ENCODE data around the gene PTPRN. TPM values are rescaled to one million over a fixed set of nuclear protein-coding genes. Genes with fewer than 3 reads are reported as not detected.
"Not testable (repeated sequence)": the region's sequence is repeated elsewhere in the genome, so short reads cannot be mapped to it uniquely, and the experiment has no call there.

PTPRN gene
- total RNA-seq, 2 experiments from 2014 or later: 0.16 TPM; not detected in 1

- ATAC-seq (no peak), DNase-seq (no peak)
- POLR2A ChIA-PET: interaction anchor here (0.6 kb wide), 2 partner anchors 175 to 247 kb away, joined by 3 read pairs; no protein-coding TSS in a partner anchor
- H3K36me3 Mint-ChIP-seq (ENCODE audit: low read depth): no peaks in the 10 kb centered on the region
- CTCF ChIA-PET: no interaction called here
- no peak within 1 kb of the TSS for H3K27ac Mint-ChIP-seq
- peaks cover 51% of the 10 kb centered on the region for H3K27me3 Mint-ChIP-seq (ENCODE audit: low read depth)
- H3K9me3 Mint-ChIP-seq (ENCODE audit: insufficient read depth): no peaks in the 10 kb centered on the region
- H3K4me1 Mint-ChIP-seq (ENCODE audit: low read depth): no peaks in the 10 kb centered on the region
- no peak within 1 kb of the TSS for H3K4me3 Mint-ChIP-seq
Observed at GRCh38 chr2:219332542-219332941, 23.3 kb upstream of the PTPRN start, which contains the start of gene RESP18. RESP18 (minus strand) TSS chr2:219332744.

GRCh38 chr2:219331560-219332213, 22.5 kb upstream of the PTPRN start:
- Mint-ChIP-seq H3K27ac (no peak overlapping the region), H3K9me3 (ENCODE audit: insufficient read depth) (no peaks in the 10 kb centered on the region), H3K36me3 (ENCODE audit: low read depth) (no peaks in the 10 kb centered on the region), H3K27me3 (ENCODE audit: low read depth) (peaks cover 48% of the 10 kb centered on the region), H3K4me1 (ENCODE audit: low read depth) (no peaks in the 10 kb centered on the region), H3K4me3 (no peak overlapping the region)
- ChIA-PET POLR2A (no interaction called here), CTCF (no interaction called here)
- peak; percentile 45 for DNase-seq
- ATAC-seq: no peak

GRCh38 chr2:219327719-219328118, 18.5 kb upstream of the PTPRN start:
- H3K36me3 Mint-ChIP-seq (ENCODE audit: low read depth): no peaks in the 10 kb centered on the region
- no peak overlapping the region for H3K4me3 Mint-ChIP-seq
- H3K9me3 Mint-ChIP-seq (ENCODE audit: insufficient read depth): no peaks in the 10 kb centered on the region
- no peaks in the 10 kb centered on the region for H3K4me1 Mint-ChIP-seq (ENCODE audit: low read depth)
- CTCF ChIA-PET: no interaction called here
- peaks cover 49% of the 10 kb centered on the region for H3K27me3 Mint-ChIP-seq (ENCODE audit: low read depth)
- no peak overlapping the region for H3K27ac Mint-ChIP-seq
- ATAC-seq: no peak
- POLR2A ChIA-PET: no interaction called here
- no peak for DNase-seq

GRCh38 chr2:219325657-219326315, 16.6 kb upstream of the PTPRN start:
- Mint-ChIP-seq H3K36me3 (ENCODE audit: low read depth) (no peaks in the 10 kb centered on the region), H3K9me3 (ENCODE audit: insufficient read depth) (no peaks in the 10 kb centered on the region), H3K27me3 (ENCODE audit: low read depth) (peaks cover 43% of the 10 kb centered on the region), H3K4me1 (ENCODE audit: low read depth) (peaks cover 7% of the 10 kb centered on the region), H3K27ac (no peak overlapping the region), H3K4me3 (no peak overlapping the region)
- ATAC-seq: no peak
- ChIA-PET POLR2A (no interaction called here), CTCF (no interaction called here)
- no peak for DNase-seq

- ChIA-PET POLR2A (no interaction called here), CTCF (no interaction called here)
- H3K36me3 Mint-ChIP-seq (ENCODE audit: low read depth): no peaks in the 10 kb centered on the region
- no peaks in the 10 kb centered on the region for H3K9me3 Mint-ChIP-seq (ENCODE audit: insufficient read depth)
- ATAC-seq: no peak
- no peak overlapping the region for H3K4me3 Mint-ChIP-seq
- no peak overlapping the region for H3K27ac Mint-ChIP-seq
- peaks cover 40% of the 10 kb centered on the region for H3K27me3 Mint-ChIP-seq (ENCODE audit: low read depth)
- no peak for DNase-seq
- H3K4me1 Mint-ChIP-seq (ENCODE audit: low read depth): peaks cover 9% of the 10 kb centered on the region
Observed at GRCh38 chr2:219325136-219325535, 15.9 kb upstream of the PTPRN start.

GRCh38 chr2:219323434-219323833, 14.2 kb upstream of the PTPRN start:
- ChIA-PET CTCF (interaction anchor here (2.4 kb wide), 1 partner anchor 29 kb away, joined by 10 read pairs; no protein-coding TSS in a partner anchor), POLR2A (no interaction called here)
- Mint-ChIP-seq H3K36me3 (ENCODE audit: low read depth) (no peaks in the 10 kb centered on the region), H3K27ac (no peak overlapping the region), H3K4me1 (ENCODE audit: low read depth) (peaks cover 9% of the 10 kb centered on the region), H3K27me3 (ENCODE audit: low read depth) (peaks cover 32% of the 10 kb centered on the region), H3K4me3 (no peak overlapping the region), H3K9me3 (ENCODE audit: insufficient read depth) (no peaks in the 10 kb centered on the region)
- no peak for ATAC-seq
- no peak for DNase-seq

GRCh38 chr2:219314804-219315468, 5.7 kb upstream of the PTPRN start:
- no peak for DNase-seq
- Mint-ChIP-seq H3K4me1 (ENCODE audit: low read depth) (no peaks in the 10 kb centered on the region), H3K27ac (no peak overlapping the region), H3K27me3 (ENCODE audit: low read depth) (peaks cover 4% of the 10 kb centered on the region), H3K36me3 (ENCODE audit: low read depth) (no peaks in the 10 kb centered on the region), H3K4me3 (no peak overlapping the region), H3K9me3 (ENCODE audit: insufficient read depth) (no peaks in the 10 kb centered on the region)
- POLR2A ChIA-PET: no interaction called here
- CTCF ChIA-PET: interaction anchor here (1.1 kb wide), 1 partner anchor 16 kb away, joined by 4 read pairs; no protein-coding TSS in a partner anchor
- no peak for ATAC-seq

- H3K36me3 Mint-ChIP-seq (ENCODE audit: low read depth); ATAC-seq; H3K4me1 Mint-ChIP-seq (ENCODE audit: low read depth); DNase-seq; H3K4me3 Mint-ChIP-seq; POLR2A ChIA-PET; H3K27ac Mint-ChIP-seq; H3K9me3 Mint-ChIP-seq (ENCODE audit: insufficient read depth): not testable (repeated sequence)
- peaks cover 14% of the 10 kb centered on the region for H3K27me3 Mint-ChIP-seq (ENCODE audit: low read depth)
- CTCF ChIA-PET: interaction anchor here (1.2 to 2.4 kb wide), 3 partner anchors 12 to 39 kb away, joined by 3 to 10 read pairs (median 5); no protein-coding TSS in a partner anchor
Observed at GRCh38 chr2:219312683-219313263, 3.6 kb upstream of the PTPRN start.

GRCh38 chr2:219308142-219309101, 779 bp downstream of the PTPRN start:
- Mint-ChIP-seq H3K4me1 (ENCODE audit: low read depth) (no peaks in the 10 kb centered on the region), H3K36me3 (ENCODE audit: low read depth) (no peaks in the 10 kb centered on the region), H3K27ac (no peak overlapping the region), H3K27me3 (ENCODE audit: low read depth) (peaks cover 41% of the 10 kb centered on the region), H3K4me3 (no peak overlapping the region), H3K9me3 (ENCODE audit: insufficient read depth) (no peaks in the 10 kb centered on the region)
- ChIA-PET CTCF (interaction anchor here (1.0 to 1.5 kb wide), 2 partner anchors 13 to 30 kb away, joined by 3 to 5 read pairs; partner anchors contain the start of gene DNAJB2), POLR2A (no interaction called here)
- peak; percentile 96 for ATAC-seq
- DNase-seq: peak; percentile 83

GRCh38 chr2:219306047-219306446, 3.2 kb downstream of the PTPRN start:
- Mint-ChIP-seq H3K27me3 (ENCODE audit: low read depth) (peaks cover 56% of the 10 kb centered on the region), H3K36me3 (ENCODE audit: low read depth) (no peaks in the 10 kb centered on the region), H3K9me3 (ENCODE audit: insufficient read depth) (no peaks in the 10 kb centered on the region), H3K4me1 (ENCODE audit: low read depth) (no peaks in the 10 kb centered on the region), H3K4me3 (no peak overlapping the region), H3K27ac (no peak overlapping the region)
- no peak for DNase-seq
- POLR2A ChIA-PET: no interaction called here
- no peak for ATAC-seq
- CTCF ChIA-PET: interaction anchor here (3.8 kb wide), 1 partner anchor 11 kb away, joined by 24 read pairs; no protein-coding TSS in a partner anchor

- ATAC-seq (no peak), DNase-seq (no peak)
- CTCF ChIA-PET: interaction anchor here (0.9 to 3.8 kb wide), 2 partner anchors 9 to 49 kb away, joined by 3 to 24 read pairs; no protein-coding TSS in a partner anchor
- no peak overlapping the region for H3K4me3 Mint-ChIP-seq
- H3K27ac Mint-ChIP-seq: no peak overlapping the region
- H3K4me1 Mint-ChIP-seq (ENCODE audit: low read depth): no peaks in the 10 kb centered on the region
- H3K36me3 Mint-ChIP-seq (ENCODE audit: low read depth): no peaks in the 10 kb centered on the region
- H3K9me3 Mint-ChIP-seq (ENCODE audit: insufficient read depth): no peaks in the 10 kb centered on the region
- POLR2A ChIA-PET: interaction anchor here (0.7 kb wide), 1 partner anchor 14 kb away, joined by 3 read pairs; no protein-coding TSS in a partner anchor
- peaks cover 49% of the 10 kb centered on the region for H3K27me3 Mint-ChIP-seq (ENCODE audit: low read depth)
Observed at GRCh38 chr2:219304223-219304622, 5.0 kb downstream of the PTPRN start.

All from activated CD8-positive, alpha-beta T cell treated with anti-CD3 and anti-CD28 coated beads, Interleukin-2, amount 10 ng/mL, durations not matched to agents 7 days and 5 days (primary cell).